Activated CD4-positive, alpha-beta T cell treated with anti-CD3 and anti-CD28 coated beads, Interleukin-2, amount 50 U/mL, for 4 hours (primary cell): Measurements from ENCODE around the gene SUPT6H.
"Not testable (repeated sequence)": the region's sequence is repeated elsewhere in the genome, so short reads cannot be mapped to it uniquely, and the experiment has no call there.

Source experiments
- DNase-seq, 2 experiments: peaks; one replicate each; pipeline ENCODE4 v3.0.0-alpha.2; 2020

Gene SUPT6H

DNA sequence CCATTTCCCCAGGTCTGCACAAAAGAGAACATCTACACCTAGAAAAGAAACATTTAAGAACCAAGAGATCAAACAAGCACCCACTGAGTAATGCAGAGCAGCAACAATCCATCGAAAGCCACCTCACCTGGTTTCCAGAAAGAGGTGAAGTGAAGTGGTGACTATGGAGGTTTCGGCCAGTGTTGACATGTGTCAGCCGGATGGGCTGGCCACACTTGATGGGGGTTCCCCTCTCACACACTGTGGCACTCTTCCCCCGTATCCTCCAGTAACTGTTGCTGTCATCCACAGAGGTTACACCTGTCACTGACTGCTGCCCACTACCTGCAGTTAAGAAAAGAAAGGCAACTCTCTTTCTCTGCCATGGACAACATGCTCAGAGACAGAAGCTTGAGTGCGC, 6.8 kb upstream of the SUPT6H start:
- no peak for DNase-seq

DNA sequence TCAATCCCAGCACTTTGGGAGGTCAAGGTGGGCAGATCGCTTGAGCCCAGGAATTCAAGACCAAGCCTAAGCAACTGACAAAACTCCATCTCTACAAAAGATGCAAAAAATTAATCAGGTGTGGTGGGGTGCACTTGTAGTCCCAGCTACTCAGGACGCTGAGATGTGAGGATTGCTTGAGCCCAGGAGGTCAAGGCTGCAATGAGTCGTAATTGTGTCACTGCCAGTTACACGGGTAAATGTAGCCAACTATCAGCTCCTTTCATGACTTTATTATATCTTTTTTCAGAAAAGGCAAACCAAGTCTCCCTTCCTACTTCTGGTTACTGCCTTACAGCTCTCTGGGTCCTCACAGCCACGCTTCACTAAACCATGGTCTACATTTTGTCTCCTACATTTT, 4.2 kb upstream of the SUPT6H start:
- no peak for DNase-seq

GRCh38 chr17:28658342-28658741, 3.7 kb upstream of the SUPT6H start:
- not testable (repeated sequence) for DNase-seq

- not testable (repeated sequence) for DNase-seq
These were observed 3.1 kb upstream of the SUPT6H start for GRCh38 chr17:28658766-28659496.

DNA sequence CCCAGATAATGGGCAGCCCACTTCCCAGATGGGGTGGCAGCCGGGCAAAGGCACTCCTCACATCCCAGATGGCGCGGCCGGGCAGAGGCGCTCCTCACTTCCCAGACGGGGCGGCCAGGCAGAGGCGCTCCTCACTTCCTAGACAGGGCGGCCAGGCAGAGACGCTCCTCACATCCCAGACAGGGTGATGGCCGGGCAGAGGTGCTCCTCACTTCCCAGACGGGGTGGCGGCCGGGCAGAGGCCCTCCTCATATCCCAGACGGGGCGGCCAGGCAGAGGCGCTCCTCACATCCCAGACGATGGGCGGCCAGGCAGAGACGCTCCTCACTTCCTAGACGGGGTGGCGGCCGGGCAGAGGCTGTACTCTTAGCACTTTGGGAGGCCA, 2.5 kb upstream of the SUPT6H start:
- DNase-seq, result not testable (repeated sequence)

- DNase-seq, result no peak
These were observed 473 bp downstream of the SUPT6H start for GRCh38 chr17:28662527-28662829.

GRCh38 chr17:28663723-28664122, 1.7 kb downstream of the SUPT6H start:
- DNase-seq, result no peak

GRCh38 chr17:28665994-28666393, 4.0 kb downstream of the SUPT6H start:
- no peak for DNase-seq

- DNase-seq, result no peak
These were observed 5.9 kb downstream of the SUPT6H start for GRCh38 chr17:28667870-28668269.

- no peak for DNase-seq
These were observed 7.9 kb downstream of the SUPT6H start for GRCh38 chr17:28669918-28670317.

DNA sequence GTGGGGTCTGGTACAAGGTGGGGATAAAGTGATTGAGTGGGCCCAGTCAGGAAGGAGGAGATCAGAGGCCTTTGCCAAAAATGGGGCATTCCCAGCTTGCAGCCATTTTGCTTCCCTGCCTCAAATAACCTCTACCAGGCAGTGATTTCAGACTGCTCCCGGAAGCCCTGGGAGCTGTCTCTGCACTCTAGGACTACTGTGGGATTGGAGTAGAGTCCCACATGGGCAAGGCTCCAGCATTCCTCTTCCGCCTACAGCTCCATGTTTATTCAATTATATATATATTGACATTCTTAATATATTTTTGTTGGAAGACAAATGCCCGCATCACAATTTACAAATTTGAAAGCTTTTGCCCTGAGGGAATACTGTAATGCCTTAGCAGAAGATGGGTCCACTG, 13.5 kb downstream of the SUPT6H start:
- no peak for DNase-seq

GRCh38 chr17:28675980-28676379, 14.0 kb downstream of the SUPT6H start:
- no peak for DNase-seq

DNA sequence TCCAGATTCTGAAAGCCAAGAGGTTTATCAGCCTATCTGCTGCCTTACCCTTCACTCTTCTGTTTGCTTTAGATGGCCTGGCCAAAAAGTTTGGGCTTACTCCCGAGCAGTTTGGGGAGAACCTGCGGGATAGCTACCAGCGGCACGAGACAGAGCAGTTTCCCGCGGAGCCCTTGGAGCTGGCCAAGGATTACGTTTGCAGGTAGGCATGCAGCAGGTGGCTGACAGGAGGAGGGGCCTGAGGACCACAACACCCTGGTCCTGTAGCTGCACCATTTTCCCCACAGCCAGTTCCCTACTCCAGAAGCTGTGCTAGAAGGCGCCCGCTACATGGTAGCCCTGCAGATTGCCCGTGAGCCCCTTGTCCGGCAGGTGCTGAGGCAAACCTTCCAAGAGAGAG, 20.6 kb downstream of the SUPT6H start:
- no peak for DNase-seq

GRCh38 chr17:28684963-28685362, 23.0 kb downstream of the SUPT6H start:
- no peak for DNase-seq

DNA sequence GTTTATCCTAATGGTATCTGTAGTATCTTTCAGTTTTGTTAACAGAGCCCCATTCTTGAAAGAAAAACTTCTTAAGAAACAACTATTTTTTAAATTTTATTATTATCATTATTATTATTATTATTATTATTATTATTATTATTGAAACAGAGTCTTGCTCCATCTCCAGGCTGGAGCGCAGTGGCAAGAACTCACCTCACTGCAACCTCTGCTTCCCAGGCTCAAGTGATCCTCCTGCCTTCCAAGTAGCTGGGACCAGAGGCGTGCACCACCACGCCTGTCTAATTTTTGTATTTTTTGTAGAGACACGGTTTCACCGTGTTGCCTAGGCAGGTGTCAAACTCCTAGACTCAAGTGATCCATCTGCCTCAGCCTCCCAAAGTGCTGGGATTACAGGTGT, 23.4 kb downstream of the SUPT6H start:
- DNase-seq, result no peak

DNA sequence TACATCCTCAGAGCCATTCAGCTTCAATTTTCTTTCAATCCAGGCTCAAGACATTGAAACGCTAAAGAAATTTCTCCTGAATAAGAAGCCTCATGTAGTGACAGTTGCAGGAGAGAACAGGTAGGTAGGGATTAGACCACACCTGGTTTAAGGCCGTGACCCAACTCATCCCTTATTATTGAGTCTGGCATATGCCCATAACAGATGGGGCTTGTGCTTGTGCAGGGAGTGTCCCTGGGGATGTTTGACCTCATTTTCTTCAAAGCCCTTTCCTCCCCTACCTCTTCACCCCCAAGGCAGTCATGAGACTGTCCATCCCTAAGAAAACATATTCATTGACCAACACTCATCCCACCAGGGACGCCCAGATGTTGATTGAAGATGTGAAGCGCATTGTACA, 24.3 kb downstream of the SUPT6H start:
- no peak for DNase-seq

GRCh38 chr17:28688481-28688880, 26.5 kb downstream of the SUPT6H start:
- DNase-seq, result no peak

DNA sequence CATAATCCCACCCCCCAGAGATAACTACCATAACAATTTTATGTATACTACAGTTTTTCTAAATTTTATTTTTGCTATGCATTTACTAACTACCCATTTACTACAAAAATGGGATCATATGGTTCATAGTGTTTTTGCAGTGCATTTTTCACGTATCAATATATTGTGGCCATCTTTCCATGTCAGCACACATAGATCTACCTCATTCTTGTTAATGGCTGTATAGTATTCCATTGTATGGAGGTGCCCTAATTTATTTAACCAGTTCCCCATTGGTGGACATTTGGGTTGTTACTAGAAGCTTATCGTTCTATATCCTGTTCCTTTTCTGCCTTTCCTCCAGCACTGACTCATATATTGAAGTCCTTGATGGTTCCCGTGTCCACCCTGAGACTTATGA, 27.0 kb downstream of the SUPT6H start:
- DNase-seq, result no peak

DNA sequence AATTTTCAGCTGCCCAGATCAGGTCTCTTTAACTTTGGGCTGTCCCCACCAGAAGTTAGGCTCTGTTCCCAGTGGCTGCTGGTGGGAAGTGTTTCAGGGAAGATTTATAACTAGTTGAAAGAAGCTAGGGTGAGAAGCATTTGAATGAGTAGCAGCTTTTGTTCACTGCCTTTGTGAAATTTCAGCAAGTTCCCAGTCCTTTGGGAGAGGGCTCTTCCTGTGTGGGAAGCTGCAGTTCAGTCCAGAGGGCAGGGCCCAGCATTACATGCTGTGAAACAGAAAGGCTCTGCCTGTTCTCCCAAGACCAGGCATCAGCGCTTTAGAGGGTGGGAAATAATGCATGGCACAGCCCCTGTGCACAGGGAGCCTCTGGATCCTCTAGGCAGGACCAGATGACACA, 31.9 kb downstream of the SUPT6H start:
- no peak for DNase-seq

DNA sequence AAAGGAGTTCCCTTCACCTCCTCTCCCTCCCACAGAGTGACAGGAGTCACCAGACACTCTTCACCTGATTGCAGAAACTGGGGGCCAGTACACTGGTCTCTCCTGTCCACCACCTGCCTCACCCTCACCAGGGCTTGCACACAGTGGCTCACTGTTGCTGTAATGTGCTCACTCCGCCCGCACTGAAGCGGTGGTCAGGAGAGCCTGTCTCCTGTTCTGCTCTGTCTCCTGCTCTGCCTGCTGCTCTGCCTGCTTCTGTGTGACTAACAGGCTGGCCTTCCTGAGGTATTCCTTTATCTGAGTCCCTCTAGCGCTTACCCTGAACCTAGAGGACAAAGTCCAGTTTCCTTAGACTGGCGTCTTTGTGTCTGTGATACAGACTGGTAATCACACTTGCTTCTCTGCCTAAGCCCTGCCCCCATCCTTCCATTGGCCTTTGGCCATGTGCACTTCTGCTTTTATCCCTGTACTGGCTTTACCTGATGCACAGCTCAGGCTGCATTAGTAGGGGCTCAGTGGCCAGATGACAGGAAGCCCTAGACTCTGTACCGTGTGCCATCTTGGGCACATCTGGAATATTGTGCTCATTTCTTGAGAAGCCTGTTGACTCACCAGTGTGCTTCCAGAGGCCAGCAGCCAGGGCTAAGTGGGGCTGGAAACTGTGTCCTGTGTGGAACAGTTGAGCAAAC, 36.4 kb downstream of the SUPT6H start:
- DNase-seq, result no peak

DNA sequence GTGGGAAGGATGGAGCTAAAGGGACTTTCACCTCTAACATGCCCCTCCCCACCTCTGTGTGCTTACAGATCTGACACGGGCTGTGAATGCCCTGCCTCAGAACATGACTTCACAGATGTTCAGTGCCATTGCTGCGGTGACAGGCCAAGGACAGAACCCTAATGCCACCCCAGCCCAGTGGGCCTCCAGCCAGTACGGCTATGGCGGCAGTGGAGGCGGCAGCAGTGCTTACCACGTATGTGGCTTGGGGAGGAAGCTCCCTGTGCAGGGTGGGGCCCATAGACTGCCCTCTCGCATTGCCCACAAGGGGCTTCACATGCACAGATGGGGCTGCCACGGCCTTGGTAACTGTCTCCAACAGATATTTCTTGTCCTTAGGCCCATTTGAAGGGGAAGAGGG, 38.3 kb downstream of the SUPT6H start:
- DNase-seq, result no peak

GRCh38 chr17:28700830-28701492, 39.0 kb downstream of the SUPT6H start:
- no peak for DNase-seq

GRCh38 chr17:28702026-28702751, 40.2 kb downstream of the SUPT6H start:
- no peak for DNase-seq

- DNase-seq, result no peak
These were observed 40.7 kb downstream of the SUPT6H start for GRCh38 chr17:28702752-28703150.
